HG03159 (cell line): ENCODE results near the gene PTX4.
"Not testable (repeated sequence)": the region's sequence is repeated elsewhere in the genome, so short reads cannot be mapped to it uniquely, and the experiment has no call there.

ENCODE experiments used
- ATAC-seq: cut with Tn5 transposase; IDR thresholded peaks from one replicate; pipeline ENCODE4 v1.9.1; 2021; ENCODE audit warnings: mild to moderate bottlenecking, moderate library complexity; ENCODE audit not compliant: unreplicated experiment

The PTX4 gene

DNA sequence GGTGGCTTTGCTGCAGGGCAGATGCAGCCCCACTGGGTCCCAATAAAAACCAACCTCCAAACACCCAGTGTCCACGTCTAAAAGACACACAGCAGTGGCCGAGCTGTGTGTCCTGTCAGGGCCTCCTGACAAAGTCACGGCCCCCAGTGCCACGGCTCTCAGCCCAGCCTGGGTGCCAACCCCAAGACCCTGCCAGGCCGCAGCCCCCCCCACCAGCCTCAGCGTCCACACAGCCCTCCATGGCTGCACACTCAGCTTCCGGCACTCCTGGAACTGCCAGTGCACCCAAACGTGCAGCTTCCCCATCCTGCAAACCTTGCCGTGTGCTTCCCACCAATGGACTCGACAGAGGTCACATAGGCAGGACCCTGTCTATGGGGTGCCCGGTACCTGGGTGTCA, 40.8 kb downstream of the PTX4 start:
- no peak for ATAC-seq

DNA sequence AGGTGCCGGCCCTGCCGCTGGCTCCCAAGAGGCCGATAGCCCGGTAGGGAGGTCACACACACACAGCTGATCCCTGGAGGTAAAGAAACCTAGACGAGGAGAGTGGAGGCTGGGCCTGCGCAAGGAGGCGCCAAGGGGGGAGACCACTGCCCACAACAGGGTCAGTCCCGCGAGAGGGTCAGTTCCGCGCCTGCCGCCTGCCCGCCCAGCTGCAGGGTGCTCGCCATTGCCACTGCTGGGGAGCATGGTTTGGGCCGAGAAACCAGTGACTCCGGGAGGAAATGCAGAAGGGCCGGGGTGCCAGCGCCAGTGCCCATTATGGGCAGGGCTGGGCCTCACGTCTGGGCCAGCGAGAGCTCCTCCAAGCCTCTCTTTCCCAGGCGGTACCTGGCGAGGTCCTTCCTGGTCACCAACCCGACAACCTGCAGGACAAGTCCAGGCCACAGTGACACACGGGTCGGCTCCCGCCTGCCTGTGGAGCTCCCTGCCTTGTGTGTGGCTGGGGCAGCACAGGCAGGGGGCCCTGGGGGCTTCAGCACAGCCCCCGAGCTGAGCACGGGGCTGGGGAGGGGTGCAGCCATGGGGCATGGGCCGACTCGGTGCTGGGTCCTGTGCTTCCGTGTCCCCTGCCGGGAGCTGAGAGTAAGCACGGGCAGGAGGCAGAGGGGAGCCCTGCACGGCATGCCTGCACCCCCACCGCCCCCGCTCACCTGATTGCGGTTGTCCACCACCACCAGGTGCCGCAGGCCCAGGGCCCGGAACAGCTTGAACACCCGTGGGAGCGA, 42.3 kb downstream of the PTX4 start:
- ATAC-seq, result no peak

DNA sequence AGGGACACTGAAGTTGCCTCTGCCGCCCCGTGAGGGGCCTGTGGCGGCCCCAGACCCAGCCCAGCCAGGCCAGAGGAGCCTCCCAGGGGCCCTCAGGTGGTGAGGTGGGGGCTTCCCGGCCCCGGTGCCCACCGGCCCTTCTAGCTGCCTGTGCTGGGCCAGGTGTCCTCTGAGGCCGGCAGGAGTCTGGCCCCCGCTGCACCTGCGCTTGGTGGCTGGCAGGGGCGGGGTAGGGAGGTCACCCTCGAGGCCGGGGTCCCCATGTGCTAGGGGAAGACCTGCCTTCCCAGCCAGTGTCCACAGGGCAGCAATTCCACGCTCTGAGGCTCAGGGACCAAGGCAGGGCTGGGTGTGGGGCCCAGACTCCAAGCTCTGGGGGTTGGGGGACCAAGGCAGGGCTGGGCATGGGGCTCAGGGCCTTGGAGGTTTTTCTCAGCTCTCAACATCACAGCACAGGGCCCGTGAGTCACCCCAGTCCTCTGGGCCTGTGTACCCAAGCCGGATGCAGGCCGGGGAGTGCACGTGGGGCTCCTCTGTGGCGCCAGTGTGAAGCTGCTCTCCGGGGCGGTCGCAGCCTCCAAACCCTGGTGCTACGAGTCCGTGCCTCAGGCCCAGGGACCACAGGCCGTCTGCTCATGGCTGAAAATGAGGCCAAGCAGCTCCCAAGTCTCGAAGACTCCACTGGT, 43.1 kb downstream of the PTX4 start:
- no peak for ATAC-seq

DNA sequence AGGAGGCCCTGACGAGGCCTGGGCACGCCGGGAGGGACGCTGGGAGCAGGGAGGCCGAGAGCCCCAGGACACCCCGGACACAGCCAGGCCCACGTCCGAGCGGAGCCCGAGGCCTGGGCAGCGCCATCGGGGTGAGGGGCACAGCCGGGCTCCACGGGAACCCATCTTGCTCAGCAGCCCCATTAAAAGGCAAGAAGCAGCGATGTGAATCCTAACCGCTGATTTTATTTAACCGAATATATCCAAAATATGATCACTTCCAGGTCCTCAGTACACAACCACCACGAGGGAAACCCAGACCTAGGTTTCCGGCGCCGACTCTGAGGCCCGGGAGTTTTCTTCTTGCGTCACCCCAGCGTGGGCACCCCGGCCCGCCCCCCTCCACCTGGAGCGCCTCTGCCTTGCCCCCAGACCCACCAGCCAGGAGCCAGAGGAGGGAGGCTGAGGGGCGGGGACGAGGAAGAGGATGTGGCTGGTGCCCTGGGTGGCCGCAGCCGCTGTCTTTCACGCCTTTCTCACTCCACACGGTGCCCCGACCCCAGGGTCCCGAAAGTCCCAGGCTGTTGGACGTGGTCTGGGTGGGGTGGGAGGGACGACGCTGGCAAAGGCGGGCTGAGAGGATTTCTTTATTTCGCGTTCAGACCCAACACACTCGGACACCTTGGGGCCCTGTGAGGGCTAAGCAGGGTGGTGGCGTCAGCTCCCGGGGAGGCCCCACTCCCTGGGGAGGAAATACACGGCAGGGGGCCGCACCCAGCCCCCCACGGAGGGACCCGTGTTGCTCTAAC, 43.8 kb downstream of the PTX4 start:
- no peak for ATAC-seq

DNA sequence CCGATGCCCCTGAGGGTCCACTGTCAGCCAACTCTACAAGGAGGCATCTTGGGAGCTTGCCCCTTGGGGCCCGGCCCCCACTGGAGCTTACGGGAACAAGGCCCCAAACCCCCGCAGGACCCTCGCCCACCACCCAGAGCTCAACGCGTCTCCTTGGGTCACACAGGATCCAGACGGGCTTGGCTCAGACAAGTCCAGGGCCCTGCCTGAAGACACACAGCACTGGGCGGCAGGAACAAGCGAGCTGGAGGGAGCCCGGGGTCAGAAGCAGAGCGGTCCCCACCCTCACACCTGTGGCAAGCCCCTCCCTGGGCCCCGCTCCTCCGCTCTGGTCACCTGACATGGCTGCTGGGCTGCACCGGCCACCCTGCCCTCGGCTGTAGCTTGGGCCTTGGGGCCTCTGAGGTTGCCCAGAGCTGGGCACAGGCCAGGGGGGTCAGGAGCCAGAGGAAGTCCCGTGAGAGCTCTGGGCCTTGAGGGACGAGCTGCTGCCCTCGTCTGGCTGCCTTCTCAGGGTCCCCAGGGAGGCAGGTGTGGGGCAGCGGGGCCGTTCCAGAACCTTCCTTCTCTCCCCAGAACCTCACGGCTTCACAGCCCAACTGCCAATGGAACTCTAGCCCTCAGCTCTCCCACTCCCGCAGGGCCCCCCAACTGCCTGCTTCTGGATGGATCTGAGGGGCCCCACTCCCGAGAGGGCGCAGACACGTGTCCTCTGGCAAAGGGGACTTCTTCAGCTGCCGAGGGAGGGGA, 44.6 kb downstream of the PTX4 start, which contains the start of gene CCDC154:
Gene CCDC154 (minus strand): TSS at position 577 of the 750 bp plus-strand sequence. CDS start 234 bp downstream, at position 343.
- no peak for ATAC-seq

DNA sequence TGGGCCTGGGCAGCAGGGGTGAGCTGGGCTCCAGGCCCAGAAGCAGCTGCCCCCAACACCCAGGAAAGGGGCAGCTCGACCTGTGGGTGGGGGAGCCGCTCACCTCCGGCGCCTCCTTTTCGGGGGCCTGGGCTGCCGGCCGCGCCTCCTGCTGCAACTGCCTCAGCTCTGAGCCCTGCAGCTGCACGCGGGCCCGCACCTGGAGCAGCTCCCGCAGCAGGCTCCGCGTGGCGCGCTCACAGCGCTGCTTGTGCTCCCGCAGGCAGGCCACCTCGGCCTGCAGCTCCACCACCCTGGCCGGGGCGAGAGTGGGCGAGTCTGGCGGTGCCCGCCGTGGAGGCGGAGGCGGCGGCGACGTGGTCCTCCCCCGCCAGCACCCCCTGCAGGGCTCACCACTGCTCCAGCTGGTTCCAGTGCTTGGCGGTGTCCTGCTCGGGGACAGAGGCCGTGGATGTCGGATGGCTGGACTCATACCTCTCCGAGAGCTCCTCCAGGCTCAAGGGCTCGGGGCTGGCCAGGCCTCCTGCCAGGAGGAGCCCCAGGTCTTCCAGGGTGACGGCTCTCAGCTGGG, 45.3 kb downstream of the PTX4 start:
- ATAC-seq, result no peak

DNA sequence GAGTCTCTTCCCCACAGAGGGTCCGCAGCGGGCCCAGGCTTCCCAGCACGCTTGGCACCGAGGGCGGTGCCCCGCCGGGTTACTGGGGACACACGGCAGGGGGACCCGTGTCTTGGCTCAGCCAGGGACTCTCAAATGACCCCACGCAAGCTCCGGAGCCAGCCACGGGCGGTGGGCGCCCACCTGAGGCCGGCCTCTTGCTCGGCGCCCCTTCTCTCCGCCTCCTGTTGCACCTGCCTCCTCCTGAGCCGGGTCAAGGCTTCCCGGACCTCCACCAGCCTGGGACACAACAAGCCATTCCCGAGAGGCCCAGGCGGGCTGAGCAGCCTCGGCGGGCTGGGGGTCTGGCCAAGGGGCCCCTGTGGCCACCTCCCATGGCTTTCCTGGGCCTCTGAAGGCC, 46.0 kb downstream of the PTX4 start:
- no peak for ATAC-seq

DNA sequence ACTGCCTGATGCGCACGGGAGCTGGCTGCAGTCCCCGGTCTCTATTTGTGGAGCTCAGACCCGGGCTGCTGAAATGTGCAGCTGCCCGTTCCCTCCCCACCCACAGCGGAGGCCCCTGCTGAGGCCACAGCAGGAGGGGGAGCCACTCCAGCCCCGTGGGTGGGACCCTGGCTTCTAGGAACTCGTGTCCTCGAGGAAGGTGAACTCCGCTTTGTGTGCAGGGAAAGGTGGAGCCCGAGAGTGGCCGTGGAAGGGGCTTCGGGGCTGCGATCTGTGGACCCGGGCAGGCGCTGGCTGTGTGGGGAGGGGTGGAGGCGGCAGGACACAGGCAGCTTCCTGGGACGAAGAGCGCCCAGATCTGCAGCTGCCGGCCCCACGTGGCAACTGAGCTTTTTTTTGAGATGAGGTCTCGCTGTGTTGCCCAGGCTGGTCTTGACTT, 47.3 kb downstream of the PTX4 start:
- ATAC-seq, result no peak

DNA sequence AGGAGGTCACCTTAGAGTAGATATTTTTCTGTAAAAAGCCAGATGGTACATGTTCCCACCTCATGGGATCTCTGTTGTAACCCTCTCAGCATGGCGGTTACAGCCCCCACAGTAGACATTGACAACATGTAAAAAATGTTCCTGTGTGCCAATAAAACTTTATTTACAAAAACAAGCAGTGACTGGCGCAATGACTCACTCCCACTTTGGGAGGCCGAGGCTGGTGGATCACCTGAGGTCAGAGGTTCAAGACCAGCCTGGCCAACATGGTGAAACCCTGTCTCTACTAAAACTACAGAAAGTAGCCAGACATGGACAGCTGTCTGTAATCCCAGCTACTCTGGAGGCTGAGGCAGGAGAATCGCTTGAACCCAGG, 49.1 kb downstream of the PTX4 start:
- not testable (repeated sequence) for ATAC-seq

DNA sequence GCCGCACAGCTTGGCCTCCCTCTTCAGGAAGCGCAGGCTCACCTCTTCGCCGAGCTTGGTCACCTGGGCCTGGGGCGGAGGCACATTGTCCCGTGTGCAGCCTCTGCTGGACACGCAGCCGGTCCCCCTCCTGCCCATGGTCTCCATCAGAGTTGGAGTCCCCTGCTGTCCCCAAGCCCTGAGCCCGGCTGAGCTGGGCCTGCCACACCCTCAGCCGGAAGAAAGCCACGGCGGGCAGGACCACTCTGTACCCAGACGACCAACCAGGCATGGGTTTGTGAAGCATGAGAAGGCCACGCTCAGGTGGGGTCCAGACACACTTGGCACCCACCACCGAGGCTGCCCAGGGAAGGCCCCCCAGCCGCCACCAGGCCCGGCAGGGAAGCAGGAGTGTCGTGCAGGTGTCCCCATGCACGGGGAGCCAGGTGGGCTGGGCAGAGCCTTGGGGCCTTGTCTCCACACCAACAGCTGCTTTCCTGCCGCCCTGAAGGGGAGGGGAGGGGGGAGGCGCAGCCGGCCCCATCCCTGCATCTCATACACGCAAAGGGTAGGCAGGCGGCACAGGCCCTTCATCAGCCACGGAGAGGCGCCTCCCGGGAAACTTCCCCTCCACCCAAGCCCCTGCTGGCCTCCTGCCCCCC, 49.6 kb downstream of the PTX4 start:
- no peak for ATAC-seq

DNA sequence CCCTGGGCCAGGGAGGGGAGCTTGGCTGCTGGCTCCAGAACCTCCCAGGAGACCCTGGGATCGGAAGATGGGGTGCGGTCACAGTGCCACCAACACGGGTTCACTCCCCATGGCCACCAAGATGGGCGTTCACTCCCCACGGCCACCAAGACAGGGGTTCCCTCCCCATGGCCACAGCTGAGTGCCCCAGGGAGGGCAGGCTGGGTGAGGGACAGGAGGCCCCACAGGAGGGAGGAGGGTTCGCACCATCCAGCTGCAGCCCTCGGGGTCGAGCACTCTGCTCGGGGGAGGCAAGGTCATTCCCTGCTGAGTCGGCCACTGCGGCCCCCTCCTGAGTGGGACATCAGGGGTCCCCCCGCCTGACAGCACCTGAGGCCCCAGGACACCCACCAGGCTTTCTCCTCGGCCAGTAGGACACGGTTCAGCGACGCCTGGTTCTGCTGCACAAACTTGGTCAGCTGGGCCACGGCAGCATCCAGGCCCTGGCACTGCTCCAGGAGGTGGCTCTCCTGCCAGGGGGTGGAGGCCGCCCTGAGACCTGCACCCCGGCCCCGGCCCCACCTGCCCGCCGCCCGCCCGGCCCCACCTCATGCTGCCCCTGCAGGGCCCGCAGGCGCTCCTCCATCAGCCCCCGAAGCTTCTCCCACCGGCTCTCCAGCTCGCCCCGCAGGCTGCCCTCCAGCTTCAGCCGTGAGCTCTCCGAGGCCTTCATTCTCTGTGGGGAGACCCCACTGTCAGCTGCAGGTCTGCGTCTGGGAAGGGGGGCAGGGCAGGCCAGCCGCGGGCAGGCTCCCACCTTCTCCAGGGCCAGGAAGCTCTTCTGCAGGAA, 50.3 kb downstream of the PTX4 start:
- no peak for ATAC-seq

DNA sequence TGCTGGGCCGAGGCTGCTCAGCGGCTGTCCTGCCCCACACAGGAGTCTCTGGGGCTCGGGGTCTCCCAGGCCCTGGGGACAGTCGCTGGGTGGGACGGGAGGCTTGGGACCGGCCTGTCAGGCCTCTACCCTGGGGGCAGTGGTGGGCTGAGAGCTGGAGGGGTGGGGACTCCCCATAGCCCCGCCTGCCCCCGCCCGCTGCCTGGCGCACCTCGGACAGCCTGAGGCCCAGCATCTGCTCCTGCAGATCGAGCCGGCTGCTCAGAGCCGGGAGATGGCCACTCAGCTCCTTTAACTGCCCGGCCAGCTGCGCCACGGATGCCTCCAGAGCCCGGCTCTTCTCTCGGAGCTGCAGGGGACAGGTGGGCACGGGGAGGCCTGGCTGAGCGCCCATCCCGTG, 51.1 kb downstream of the PTX4 start:
- no peak for ATAC-seq

DNA sequence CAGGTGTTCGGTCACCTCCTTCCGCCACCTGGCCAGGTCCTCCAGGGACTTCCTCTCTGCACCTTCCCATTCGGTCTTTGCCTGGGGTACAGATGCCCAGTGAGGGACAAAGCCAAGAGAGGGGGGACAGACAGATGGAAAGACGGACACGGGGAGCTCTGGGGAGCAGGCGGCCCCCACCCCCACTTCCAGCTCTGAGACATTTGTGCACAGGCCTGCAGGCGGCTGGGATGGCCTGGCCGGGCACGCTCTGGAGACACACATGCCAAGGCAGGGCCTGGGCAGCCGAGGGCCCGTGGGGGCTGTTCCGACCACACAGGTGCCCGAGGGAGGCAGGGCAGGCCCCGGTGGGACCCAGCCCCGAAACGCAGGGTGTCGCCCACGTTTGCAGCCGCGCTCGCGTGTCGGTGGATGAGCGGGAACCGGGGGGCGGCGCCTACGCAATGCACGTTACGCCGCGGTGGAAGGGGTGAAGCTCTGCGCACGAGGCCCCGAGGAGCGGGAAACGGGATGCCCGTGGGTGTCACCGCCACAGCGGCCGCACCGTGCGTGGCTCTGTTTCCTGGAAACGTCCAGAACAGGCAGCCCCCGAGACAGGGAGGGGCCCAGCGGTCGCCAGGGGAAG, 51.9 kb downstream of the PTX4 start:
- no peak for ATAC-seq

DNA sequence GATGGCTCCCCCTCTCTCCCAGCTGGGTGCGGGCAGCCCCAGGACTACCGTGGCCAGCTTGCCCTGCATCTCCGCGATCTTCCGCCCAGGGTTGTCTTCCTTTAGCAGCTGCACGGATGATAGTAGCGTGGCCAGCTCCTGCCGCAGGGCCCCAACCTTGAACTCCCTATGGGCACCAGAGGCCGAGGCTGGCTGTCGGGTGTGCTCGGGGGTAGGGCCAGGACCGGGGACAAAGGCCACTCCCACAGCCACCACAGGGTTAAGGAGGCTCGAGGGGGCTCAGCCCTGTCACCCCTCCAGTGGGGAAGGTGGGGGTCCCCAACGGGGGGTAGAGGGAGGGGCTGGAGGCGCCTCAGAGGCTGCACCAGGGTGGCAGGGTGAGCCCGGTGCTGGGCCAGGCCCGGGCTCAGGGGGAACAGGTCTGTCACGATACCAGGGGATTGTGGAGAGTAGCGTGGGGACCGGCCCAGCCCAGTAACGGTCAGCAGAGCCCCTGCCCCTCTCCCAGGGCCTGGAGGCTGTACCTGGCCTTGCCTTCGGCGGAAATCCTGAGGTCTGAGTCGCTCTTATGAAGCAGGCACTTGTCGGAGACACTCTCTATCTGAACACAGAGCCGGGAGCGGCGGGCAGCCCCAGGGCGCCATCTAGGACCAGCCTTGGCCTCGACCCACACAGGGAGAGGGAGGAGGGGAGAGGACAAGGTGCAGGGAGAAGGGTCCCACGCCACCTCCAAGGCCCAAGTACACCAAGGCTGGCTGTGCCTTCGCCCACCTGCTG, 52.6 kb downstream of the PTX4 start:
- no peak for ATAC-seq
